A549 (cell line): ENCODE data around the gene SAPCD1.

Source experiments
- BCL3 ChIP-seq: fragments of >200 bp; sonication (Bioruptor Twin); formaldehyde crosslinking; IDR thresholded peaks from 3 replicates; pipeline ENCODE4 v1.6.1; 2016
- CHD4 ChIP-seq: fragments of 200-600 bp; sonication (generic); IDR thresholded peaks from 2 replicates; pipeline ENCODE4 v1.6.1; 2016; ENCODE audit warnings: antibody characterized with exemption, mild to moderate bottlenecking, borderline replicate concordance
- CTCF ChIP-seq: fragments of >200 bp; sonication (Bioruptor Twin); formaldehyde crosslinking; IDR thresholded peaks from 3 replicates; pipeline ENCODE4 v1.5.1; 2016
- ELK1 ChIP-seq: fragments of 150-350 bp; IDR thresholded peaks from 2 replicates; pipeline ENCODE4 v1.6.1; 2014; ENCODE audit warnings: low read depth, mild to moderate bottlenecking, low read length
- ESRRA ChIP-seq: fragments of 150-350 bp; IDR thresholded peaks from 2 replicates; pipeline ENCODE4 v1.6.1; 2014; ENCODE audit warnings: mild to moderate bottlenecking, low read length, borderline replicate concordance
- FOSL2 ChIP-seq, 2 experiments: fragments of 450-650 bp in 1 of 2; fragments of >200 bp in 1 of 2; sonication (Bioruptor Twin) in 1 of 2; formaldehyde crosslinking; IDR thresholded peaks; 2 replicates each; pipeline versions ENCODE4 v1.5.0 to v1.6.1; 2016 to 2020; ENCODE audit warnings: mild to moderate bottlenecking in 1 of 2, moderate library complexity in 1 of 2
- JUN ChIP-seq, 2 experiments: fragments of >200 bp; sonication (Bioruptor Twin); formaldehyde crosslinking; IDR thresholded peaks; 2 replicates in 1 of 2; 3 replicates in 1 of 2; pipeline ENCODE4 v1.6.1; 2016 to 2017
- JUNB ChIP-seq: fragments of >200 bp; sonication (Bioruptor Twin); formaldehyde crosslinking; IDR thresholded peaks from 2 replicates; pipeline ENCODE4 v1.6.1; 2016
- NFE2L2 ChIP-seq: fragments of 150-350 bp; conservative IDR thresholded peaks from 2 replicates; pipeline ENCODE4 v1.6.1; 2014; ENCODE audit warnings: low read length
- POLR2A ChIP-seq: IDR thresholded peaks from 2 replicates; pipeline ENCODE4 v1.6.1; 2012; ENCODE audit warnings: mild to moderate bottlenecking, low read length
- RFX5 ChIP-seq: fragments of 450-650 bp; IDR thresholded peaks from 2 replicates; pipeline ENCODE4 v1.7.1; 2014; ENCODE audit warnings: antibody characterized with exemption, mild to moderate bottlenecking, moderate library complexity

- TF ChIP-seq CTCF (no peak), POLR2A (no peak), ESRRA (no peak), ELK1 (no peak), FOSL2 (IDR thresholded peaks at IDR 0.05) (no peak), FOSL2 (CRISPR knock-in tag; IDR thresholded peaks at IDR 0.05) (no peak), RFX5 (no peak), JUN (IDR thresholded peaks at IDR 0.05) (no peak), NFE2L2 (no peak), CHD4 (no peak), BCL3 (no peak), JUNB (no peak)
Measured at GRCh38 chr6:31799781-31800180, 37.3 kb downstream of the SAPCD1 start.
